Measurements from ENCODE around the gene HTRA2. TPM values are rescaled to one million over a fixed set of nuclear protein-coding genes. Genes with fewer than 3 reads are reported as not detected.

The HTRA2 gene
- total RNA-seq, 1 experiment from 2014 or later: 24.9 TPM

DNA sequence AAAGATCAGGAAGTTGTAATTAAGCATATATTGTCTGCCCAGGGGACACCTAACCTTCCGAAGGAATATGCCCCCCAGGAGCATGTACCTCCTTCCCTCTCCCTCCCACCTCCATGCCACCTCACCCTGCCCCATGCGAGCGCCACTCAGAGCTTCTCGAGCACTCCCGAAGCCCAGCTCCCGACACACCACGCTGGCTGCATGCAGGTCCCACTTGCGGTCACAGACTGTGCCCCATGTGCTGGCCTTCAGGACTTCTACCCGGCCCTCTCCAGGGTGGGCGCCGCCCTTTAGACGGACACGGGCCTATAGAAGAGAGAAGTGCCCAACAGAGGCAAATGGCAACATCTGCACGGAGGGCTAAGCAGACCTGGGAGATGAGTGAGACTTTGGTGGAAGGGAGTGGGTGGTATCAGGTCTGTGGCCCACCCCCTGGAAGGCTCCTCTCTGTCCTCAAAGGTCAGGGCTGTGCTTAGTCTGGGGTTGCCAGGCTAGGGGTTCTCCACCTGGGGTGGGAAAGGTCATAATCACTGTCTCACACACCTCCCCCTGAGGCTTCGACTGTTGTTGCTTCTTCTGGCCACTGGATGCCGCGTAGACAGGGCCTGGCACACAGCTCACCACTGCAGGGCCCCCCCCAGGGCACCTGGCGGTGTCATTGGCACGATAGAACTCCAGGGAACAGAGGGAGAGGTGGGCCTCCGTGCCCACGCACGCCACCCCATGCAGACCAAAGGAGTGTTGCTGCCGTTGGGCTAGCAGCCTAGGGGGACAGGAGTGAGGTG is 6.6 kb downstream of the HTRA2 start:
- TF ChIP-seq, protein P1, sequence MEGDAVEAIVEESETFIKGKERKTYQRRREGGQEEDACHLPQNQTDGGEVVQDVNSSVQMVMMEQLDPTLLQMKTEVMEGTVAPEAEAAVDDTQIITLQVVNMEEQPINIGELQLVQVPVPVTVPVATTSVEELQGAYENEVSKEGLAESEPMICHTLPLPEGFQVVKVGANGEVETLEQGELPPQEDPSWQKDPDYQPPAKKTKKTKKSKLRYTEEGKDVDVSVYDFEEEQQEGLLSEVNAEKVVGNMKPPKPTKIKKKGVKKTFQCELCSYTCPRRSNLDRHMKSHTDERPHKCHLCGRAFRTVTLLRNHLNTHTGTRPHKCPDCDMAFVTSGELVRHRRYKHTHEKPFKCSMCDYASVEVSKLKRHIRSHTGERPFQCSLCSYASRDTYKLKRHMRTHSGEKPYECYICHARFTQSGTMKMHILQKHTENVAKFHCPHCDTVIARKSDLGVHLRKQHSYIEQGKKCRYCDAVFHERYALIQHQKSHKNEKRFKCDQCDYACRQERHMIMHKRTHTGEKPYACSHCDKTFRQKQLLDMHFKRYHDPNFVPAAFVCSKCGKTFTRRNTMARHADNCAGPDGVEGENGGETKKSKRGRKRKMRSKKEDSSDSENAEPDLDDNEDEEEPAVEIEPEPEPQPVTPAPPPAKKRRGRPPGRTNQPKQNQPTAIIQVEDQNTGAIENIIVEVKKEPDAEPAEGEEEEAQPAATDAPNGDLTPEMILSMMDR (conservative IDR thresholded peaks at IDR 0.05): no peak
- no peak overlapping the region for H3K18ac ChIP-seq (ENCODE audit: insufficient read length, low read depth, low read length)
- no peaks in the 10 kb centered on the region for H3K4me1 ChIP-seq (ENCODE audit: insufficient read depth, low read length)
- Mint-ChIP-seq H3K9me3 (no peaks in the 10 kb centered on the region), H3K27me3 (ENCODE audit: low read depth) (no peaks in the 10 kb centered on the region), H3K27ac (no peak overlapping the region), H3K4me1 (peaks cover 3 to 9% of the 10 kb centered on the region in 2 experiments; a peak in 1 of 4 replicates), H3K36me3 (ENCODE audit: insufficient read depth in 1 of 3, low read depth in 3 of 3) (peaks cover 0 to 31% (median 24%) of the 10 kb centered on the region in 3 experiments; a peak in 5 of 7 replicates), H3K4me3 (no peak overlapping the region)
- no peak overlapping the region for H3T11ph ChIP-seq (ENCODE audit: low read length)
- no peak overlapping the region for H3K14ac ChIP-seq (ENCODE audit: insufficient read depth, low read length)
- H3K4ac ChIP-seq (ENCODE audit: low read depth, low read length): no peak overlapping the region
- H2BK15ac ChIP-seq (ENCODE audit: low read depth, low read length): no peak overlapping the region
- H3K23me2 ChIP-seq (ENCODE audit: insufficient read length, low read depth, low read length, poor library complexity, severe bottlenecking): no peaks in the 10 kb centered on the region
- no peaks in the 10 kb centered on the region for H4K20me1 ChIP-seq (ENCODE audit: control insufficient read depth, insufficient read depth, insufficient read length)
- no peaks in the 10 kb centered on the region for H3K79me2 ChIP-seq (ENCODE audit: insufficient read depth, low read length)
- no peaks in the 10 kb centered on the region for H3K9me3 ChIP-seq (ENCODE audit: control insufficient read depth, low read depth, low read length)
- no peak overlapping the region for H4K91ac ChIP-seq (ENCODE audit: insufficient read length, low read depth, low read length)
- H4K8ac ChIP-seq (replicated peaks; ENCODE audit: insufficient read length, low read depth, low read length): no peak overlapping the region
- no peak overlapping the region for H2BK20ac ChIP-seq (ENCODE audit: low read depth, low read length, poor library complexity, severe bottlenecking)
- no peak overlapping the region for H3K56ac ChIP-seq (ENCODE audit: insufficient read length, low read depth, low read length)
- H3K27ac ChIP-seq (ENCODE audit: insufficient read length, low read depth, low read length): no peak overlapping the region
- H2BK120ac ChIP-seq (ENCODE audit: low read depth, low read length, poor library complexity, severe bottlenecking): no peak overlapping the region
- no peak overlapping the region for H2AK5ac ChIP-seq (ENCODE audit: insufficient read length, low read length)
- no peak overlapping the region for H2BK12ac ChIP-seq (ENCODE audit: insufficient read length, low read depth, low read length)
- no CpG with 5 or more reads among the region's 23 CpGs for WGBS (ENCODE audit: extremely low coverage, insufficient read length, low lambda C conversion rate)
- no peak overlapping the region for H2BK5ac ChIP-seq (ENCODE audit: insufficient read length, low read length)
- no peak overlapping the region for H4K5ac ChIP-seq (ENCODE audit: insufficient read length, low read depth, low read length)
- H3K4me2 ChIP-seq (ENCODE audit: insufficient read depth, insufficient read length, low read length): no peak overlapping the region
- H2AFZ ChIP-seq (ENCODE audit: low read length): no peak overlapping the region
- H3K27me3 ChIP-seq (ENCODE audit: insufficient read depth, low read length): no peaks in the 10 kb centered on the region
- no peak for DNase-seq
- no peak overlapping the region for H3K23ac ChIP-seq (ENCODE audit: insufficient read length, low read depth, low read length)
- H3K79me1 ChIP-seq (ENCODE audit: insufficient read depth, low read depth, low read length, poor library complexity, severe bottlenecking): no peaks in the 10 kb centered on the region
- no peak overlapping the region for H3K9ac ChIP-seq (ENCODE audit: extremely low read depth, insufficient read length, low read length)
